Activated naive CD4-positive, alpha-beta T cell treated with anti-CD3 and anti-CD28 coated beads, Interleukin-2, amount 50 U/mL, for 24 hours (primary cell): ENCODE measurements around the gene HELZ.

ENCODE experiments used
- H3K27ac Mint-ChIP-seq: one replicate; pipeline ENCODE4 v1.8.0; 2021; ENCODE audit warnings: mild to moderate bottlenecking, mixed read lengths
- H3K27me3 Mint-ChIP-seq: one replicate; pipeline ENCODE4 v1.8.0; 2021; ENCODE audit warnings: mixed read lengths
- H3K36me3 Mint-ChIP-seq: one replicate; pipeline ENCODE4 v1.8.0; 2021; ENCODE audit warnings: mixed read lengths
- H3K4me1 Mint-ChIP-seq: one replicate; pipeline ENCODE4 v1.8.0; 2021; ENCODE audit warnings: mixed read lengths
- H3K4me3 Mint-ChIP-seq: one replicate; pipeline ENCODE4 v1.8.0; 2021; ENCODE audit warnings: mild to moderate bottlenecking, mixed read lengths
- H3K9me3 Mint-ChIP-seq: one replicate; pipeline ENCODE4 v1.8.0; 2021; ENCODE audit warnings: mixed read lengths

Gene HELZ

GRCh38 chr17:67196422-67196821 lies 48.6 kb downstream of the HELZ start:
- Mint-ChIP-seq H3K27ac (no peak overlapping the region), H3K9me3 (peaks cover 9% of the 10 kb centered on the region), H3K27me3 (no peaks in the 10 kb centered on the region), H3K4me3 (peak overlapping the region; percentile 5), H3K36me3 (peaks cover 31% of the 10 kb centered on the region), H3K4me1 (peaks cover 20% of the 10 kb centered on the region)

GRCh38 chr17:67194134-67194533 lies 50.9 kb downstream of the HELZ start:
- H3K36me3 Mint-ChIP-seq, result peaks cover 21% of the 10 kb centered on the region
- peaks cover 21% of the 10 kb centered on the region for H3K4me1 Mint-ChIP-seq
- H3K27ac Mint-ChIP-seq, result no peak overlapping the region
- no peak overlapping the region for H3K4me3 Mint-ChIP-seq
- peaks cover 9% of the 10 kb centered on the region for H3K9me3 Mint-ChIP-seq
- no peaks in the 10 kb centered on the region for H3K27me3 Mint-ChIP-seq

- Mint-ChIP-seq H3K36me3 (peaks cover 14% of the 10 kb centered on the region), H3K27ac (no peak overlapping the region), H3K4me1 (peaks cover 12% of the 10 kb centered on the region), H3K27me3 (no peaks in the 10 kb centered on the region), H3K4me3 (no peak overlapping the region), H3K9me3 (no peaks in the 10 kb centered on the region)
Observed at GRCh38 chr17:67187927-67188326, 57.1 kb downstream of the HELZ start.

- H3K27ac Mint-ChIP-seq, result no peak overlapping the region
- no peak overlapping the region for H3K4me3 Mint-ChIP-seq
- peaks cover 14% of the 10 kb centered on the region for H3K36me3 Mint-ChIP-seq
- no peaks in the 10 kb centered on the region for H3K9me3 Mint-ChIP-seq
- H3K27me3 Mint-ChIP-seq, result no peaks in the 10 kb centered on the region
- peaks cover 12% of the 10 kb centered on the region for H3K4me1 Mint-ChIP-seq
Observed at GRCh38 chr17:67186782-67187181, 58.2 kb downstream of the HELZ start.

- Mint-ChIP-seq H3K36me3 (peaks cover 16% of the 10 kb centered on the region), H3K4me3 (no peak overlapping the region), H3K27me3 (no peaks in the 10 kb centered on the region), H3K27ac (no peak overlapping the region), H3K4me1 (peaks cover 6% of the 10 kb centered on the region), H3K9me3 (no peaks in the 10 kb centered on the region)
Observed at GRCh38 chr17:67183531-67183930, 61.5 kb downstream of the HELZ start.

- Mint-ChIP-seq H3K36me3 (peaks cover 19% of the 10 kb centered on the region), H3K9me3 (no peaks in the 10 kb centered on the region), H3K4me1 (no peaks in the 10 kb centered on the region), H3K27me3 (no peaks in the 10 kb centered on the region), H3K4me3 (no peak overlapping the region), H3K27ac (no peak overlapping the region)
Observed at GRCh38 chr17:67181825-67182224, 63.2 kb downstream of the HELZ start.

- Mint-ChIP-seq H3K9me3 (no peaks in the 10 kb centered on the region), H3K27ac (no peak overlapping the region), H3K36me3 (peaks cover 18% of the 10 kb centered on the region), H3K4me1 (no peaks in the 10 kb centered on the region), H3K27me3 (no peaks in the 10 kb centered on the region), H3K4me3 (no peak overlapping the region)
Observed at GRCh38 chr17:67180275-67180674, 64.7 kb downstream of the HELZ start.

- no peak overlapping the region for H3K27ac Mint-ChIP-seq
- H3K36me3 Mint-ChIP-seq, result peaks cover 19% of the 10 kb centered on the region
Observed at GRCh38 chr17:67178555-67178954, 66.4 kb downstream of the HELZ start.

GRCh38 chr17:67177732-67178131 lies 67.3 kb downstream of the HELZ start:
- no peaks in the 10 kb centered on the region for H3K4me1 Mint-ChIP-seq
- H3K27ac Mint-ChIP-seq, result no peak overlapping the region
- no peaks in the 10 kb centered on the region for H3K9me3 Mint-ChIP-seq
- H3K36me3 Mint-ChIP-seq, result peaks cover 17% of the 10 kb centered on the region
- H3K27me3 Mint-ChIP-seq, result no peaks in the 10 kb centered on the region
- no peak overlapping the region for H3K4me3 Mint-ChIP-seq

More at GRCh38 chr17:67178555-67178954, 66.4 kb downstream of the HELZ start:
- no peaks in the 10 kb centered on the region for H3K4me1 Mint-ChIP-seq
- no peaks in the 10 kb centered on the region for H3K9me3 Mint-ChIP-seq
- H3K27me3 Mint-ChIP-seq, result no peaks in the 10 kb centered on the region
- no peak overlapping the region for H3K4me3 Mint-ChIP-seq

- Mint-ChIP-seq H3K27me3 (no peaks in the 10 kb centered on the region), H3K27ac (no peak overlapping the region), H3K9me3 (no peaks in the 10 kb centered on the region), H3K4me3 (no peak overlapping the region), H3K4me1 (peaks cover 8% of the 10 kb centered on the region), H3K36me3 (peaks cover 20% of the 10 kb centered on the region)
Observed at GRCh38 chr17:67174190-67174589, 70.8 kb downstream of the HELZ start.

GRCh38 chr17:67171560-67171959 lies 73.4 kb downstream of the HELZ start:
- H3K9me3 Mint-ChIP-seq, result no peaks in the 10 kb centered on the region
- H3K27me3 Mint-ChIP-seq, result no peaks in the 10 kb centered on the region
- H3K27ac Mint-ChIP-seq, result peak overlapping the region; percentile 42
- peaks cover 9% of the 10 kb centered on the region for H3K36me3 Mint-ChIP-seq
- peaks cover 8% of the 10 kb centered on the region for H3K4me1 Mint-ChIP-seq
- H3K4me3 Mint-ChIP-seq, result no peak overlapping the region

- H3K27ac Mint-ChIP-seq, result no peak overlapping the region
- H3K4me1 Mint-ChIP-seq, result peaks cover 14% of the 10 kb centered on the region
- H3K9me3 Mint-ChIP-seq, result no peaks in the 10 kb centered on the region
- no peak overlapping the region for H3K4me3 Mint-ChIP-seq
- H3K36me3 Mint-ChIP-seq, result peaks cover 22% of the 10 kb centered on the region
- H3K27me3 Mint-ChIP-seq, result no peaks in the 10 kb centered on the region
Observed at GRCh38 chr17:67168496-67168895, 76.5 kb downstream of the HELZ start.

- Mint-ChIP-seq H3K27ac (no peak overlapping the region), H3K9me3 (no peaks in the 10 kb centered on the region), H3K4me3 (no peak overlapping the region), H3K36me3 (peaks cover 19% of the 10 kb centered on the region), H3K4me1 (peaks cover 10% of the 10 kb centered on the region), H3K27me3 (no peaks in the 10 kb centered on the region)
Observed at GRCh38 chr17:67165201-67165600, 79.8 kb downstream of the HELZ start.

GRCh38 chr17:67164302-67164701 lies 80.7 kb downstream of the HELZ start:
- Mint-ChIP-seq H3K4me3 (no peak overlapping the region), H3K36me3 (peaks cover 21% of the 10 kb centered on the region)

GRCh38 chr17:67162771-67163170 lies 82.2 kb downstream of the HELZ start:
- Mint-ChIP-seq H3K4me1 (peaks cover 15% of the 10 kb centered on the region), H3K36me3 (peaks cover 27% of the 10 kb centered on the region), H3K27me3 (no peaks in the 10 kb centered on the region), H3K9me3 (no peaks in the 10 kb centered on the region), H3K27ac (no peak overlapping the region), H3K4me3 (no peak overlapping the region)

More at GRCh38 chr17:67164302-67164701, 80.7 kb downstream of the HELZ start:
- no peak overlapping the region for H3K27ac Mint-ChIP-seq
- H3K27me3 Mint-ChIP-seq, result no peaks in the 10 kb centered on the region
- peaks cover 6% of the 10 kb centered on the region for H3K4me1 Mint-ChIP-seq
- H3K9me3 Mint-ChIP-seq, result no peaks in the 10 kb centered on the region

GRCh38 chr17:67161573-67161972 lies 83.4 kb downstream of the HELZ start:
- H3K4me3 Mint-ChIP-seq, result no peak overlapping the region
- peaks cover 34% of the 10 kb centered on the region for H3K36me3 Mint-ChIP-seq
- no peak overlapping the region for H3K27ac Mint-ChIP-seq
- peaks cover 25% of the 10 kb centered on the region for H3K4me1 Mint-ChIP-seq
- H3K27me3 Mint-ChIP-seq, result no peaks in the 10 kb centered on the region
- no peaks in the 10 kb centered on the region for H3K9me3 Mint-ChIP-seq

- Mint-ChIP-seq H3K4me3 (no peak overlapping the region), H3K36me3 (peaks cover 37% of the 10 kb centered on the region), H3K9me3 (no peaks in the 10 kb centered on the region), H3K27me3 (no peaks in the 10 kb centered on the region), H3K27ac (no peak overlapping the region), H3K4me1 (peaks cover 29% of the 10 kb centered on the region)
Observed at GRCh38 chr17:67160791-67161190, 84.2 kb downstream of the HELZ start.
